Loucy (cell line): ENCODE measurements around the gene CRHR2.

Experiments
- H2AFZ ChIP-seq: fragments of 200-600 bp; sonication (generic); 2 replicates; pipeline ENCODE4 v1.6.0; 2016; ENCODE audit warnings: antibody characterized with exemption, mild to moderate bottlenecking, low read length, moderate library complexity
- H3F3A ChIP-seq: fragments of 200-600 bp; 2 replicates; pipeline ENCODE4 v1.6.0; 2016; ENCODE audit warnings: antibody characterized with exemption, low read depth, mild to moderate bottlenecking
- H3K27me3 ChIP-seq: fragments of 200-600 bp; sonication (generic); 2 replicates; pipeline ENCODE4 v1.6.1; 2014; ENCODE audit warnings: low read length, mild to moderate bottlenecking; ENCODE audit not compliant: insufficient read depth, poor library complexity, severe bottlenecking
- H3K36me3 ChIP-seq: fragments of 200-600 bp; sonication (generic); 2 replicates; pipeline ENCODE4 v1.6.1; 2016; ENCODE audit warnings: low read length; ENCODE audit not compliant: insufficient read depth
- H3K4me1 ChIP-seq: fragments of 200-600 bp; sonication (generic); 2 replicates; pipeline ENCODE4 v1.5.1; 2014; ENCODE audit warnings: low read length, mild to moderate bottlenecking; ENCODE audit not compliant: insufficient read depth, poor library complexity, severe bottlenecking
- H3K4me2 ChIP-seq: fragments of 200-600 bp; sonication (generic); 2 replicates; pipeline ENCODE4 v1.6.0; 2014; ENCODE audit warnings: antibody characterized with exemption, low read length, low read depth, mild to moderate bottlenecking; ENCODE audit not compliant: poor library complexity, severe bottlenecking
- H3K4me3 ChIP-seq: fragments of 200-600 bp; sonication (generic); 2 replicates; pipeline ENCODE4 v1.5.1; 2014; ENCODE audit warnings: low read length, mild to moderate bottlenecking, mixed read lengths; ENCODE audit not compliant: poor library complexity, severe bottlenecking
- H3K79me2 ChIP-seq: fragments of 200-600 bp; sonication (generic); 2 replicates; pipeline ENCODE4 v1.6.1; 2014; ENCODE audit warnings: low read length; ENCODE audit not compliant: insufficient read depth
- H3K9ac ChIP-seq: fragments of 200-600 bp; sonication (generic); 2 replicates; pipeline ENCODE4 v1.6.0; 2014; ENCODE audit warnings: mild to moderate bottlenecking, low read depth, low read length, moderate library complexity; ENCODE audit not compliant: poor library complexity, severe bottlenecking
- H3K9me2 ChIP-seq: fragments of 200-600 bp; sonication (generic); replicated peaks from 2 replicates; pipeline ENCODE4 v1.6.1; 2016; ENCODE audit warnings: low read depth, low read length, mixed read lengths
- H3K9me3 ChIP-seq: fragments of 200-600 bp; sonication (generic); 2 replicates; pipeline ENCODE4 v1.6.1; 2014; ENCODE audit warnings: mild to moderate bottlenecking, antibody characterized with exemption, low read length, low read depth; ENCODE audit not compliant: insufficient read depth
- H4K20me1 ChIP-seq: fragments of 200-600 bp; sonication (generic); 2 replicates; pipeline ENCODE4 v1.6.0; 2014; ENCODE audit warnings: antibody characterized with exemption, low read length, mild to moderate bottlenecking; ENCODE audit not compliant: insufficient read depth, poor library complexity, severe bottlenecking
- CTCF ChIP-seq: fragments of 200-600 bp; sonication (generic); conservative IDR thresholded peaks from 2 replicates; pipeline ENCODE4 v1.5.1; 2014; ENCODE audit warnings: mild to moderate bottlenecking, antibody characterized with exemption, low read length
- EZH2phosphoT487 ChIP-seq: fragments of 200-600 bp; IDR thresholded peaks from 2 replicates; pipeline ENCODE4 v1.6.1; 2018; ENCODE audit warnings: antibody characterized with exemption, mild to moderate bottlenecking, moderate library complexity, borderline replicate concordance

Gene CRHR2

GRCh38 chr7:30717181-30717580, 34.9 kb upstream of the CRHR2 start:
- Histone ChIP-seq H3K79me2 (no peaks in the 10 kb centered on the region), H4K20me1 (no peaks in the 10 kb centered on the region), H3K36me3 (no peaks in the 10 kb centered on the region), H3K27me3 (no peaks in the 10 kb centered on the region), H3K9me2 (no peaks in the 10 kb centered on the region), H3F3A (no peaks in the 10 kb centered on the region), H3K4me2 (no peak overlapping the region), H3K9me3 (peaks cover 3% of the 10 kb centered on the region; the same call in 1 of the 2 replicates), H3K4me3 (no peak overlapping the region), H3K9ac (no peak overlapping the region), H2AFZ (no peak overlapping the region), H3K4me1 (no peaks in the 10 kb centered on the region)
- peak; percentile 33; the same call in 1 of the 2 replicates for TF ChIP-seq CTCF
- TF ChIP-seq EZH2phosphoT487 = no peak

DNA sequence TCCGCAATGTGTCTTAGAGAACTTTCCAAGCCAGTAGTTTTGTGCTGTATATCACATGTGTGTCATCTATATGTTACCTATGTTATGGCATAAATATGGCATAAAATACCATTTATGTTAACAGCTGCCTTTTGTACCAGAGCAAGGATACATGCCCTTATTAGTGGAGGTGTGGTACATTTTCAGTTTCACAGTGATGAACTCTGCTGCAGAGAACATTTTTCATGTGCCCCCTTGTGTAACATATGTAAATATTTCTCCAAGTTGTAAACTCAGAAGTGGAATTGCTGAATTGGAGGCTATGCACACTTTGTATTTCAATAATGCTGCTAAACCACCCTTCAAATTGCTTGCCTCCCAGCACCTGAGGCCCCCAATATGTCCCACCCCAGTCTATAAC, 31.9 kb upstream of the CRHR2 start:
- Histone ChIP-seq H3K27me3 (no peaks in the 10 kb centered on the region), H3K4me2 (no peak overlapping the region), H3K9ac (no peak overlapping the region), H3K4me1 (no peaks in the 10 kb centered on the region), H3K9me2 (no peaks in the 10 kb centered on the region), H4K20me1 (no peaks in the 10 kb centered on the region), H3K9me3 (no peaks in the 10 kb centered on the region; the same call in 1 of the 2 replicates), H3K36me3 (no peaks in the 10 kb centered on the region), H2AFZ (no peak overlapping the region), H3K4me3 (no peak overlapping the region), H3K79me2 (no peaks in the 10 kb centered on the region), H3F3A (no peaks in the 10 kb centered on the region)
- TF ChIP-seq CTCF (no peak), EZH2phosphoT487 (no peak)

DNA sequence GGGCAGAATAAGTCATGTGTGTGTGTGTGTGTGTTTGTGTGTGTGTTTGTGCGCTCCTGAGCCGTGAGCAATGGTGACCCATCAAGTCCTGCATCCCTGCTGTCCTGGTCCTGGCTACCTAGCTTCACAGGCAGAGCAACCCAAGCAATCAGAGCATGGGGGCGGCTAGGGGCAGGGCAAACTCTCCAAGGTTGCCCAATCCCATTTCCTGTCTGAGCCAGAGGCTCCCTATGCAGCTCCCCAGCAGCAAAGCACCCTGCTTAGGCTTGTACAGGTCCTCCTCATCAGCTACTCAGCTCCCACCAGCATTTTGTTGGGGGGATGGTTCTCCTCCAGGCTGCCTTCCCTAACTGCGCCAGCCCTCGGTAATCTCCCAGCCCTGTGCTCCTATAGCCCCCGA, 31.1 kb upstream of the CRHR2 start:
- H3K4me1 ChIP-seq = no peaks in the 10 kb centered on the region
- H3K9ac ChIP-seq = no peak overlapping the region
- no peak overlapping the region for H2AFZ ChIP-seq
- no peaks in the 10 kb centered on the region for H3K9me2 ChIP-seq
- H3F3A ChIP-seq = no peaks in the 10 kb centered on the region
- no peaks in the 10 kb centered on the region for H3K27me3 ChIP-seq
- H3K4me2 ChIP-seq = no peak overlapping the region
- no peaks in the 10 kb centered on the region; the same call in 1 of the 2 replicates for H3K9me3 ChIP-seq
- H3K36me3 ChIP-seq = no peaks in the 10 kb centered on the region
- TF ChIP-seq CTCF (no peak), EZH2phosphoT487 (no peak)
- H3K79me2 ChIP-seq = no peaks in the 10 kb centered on the region
- no peak overlapping the region for H3K4me3 ChIP-seq
- H4K20me1 ChIP-seq = no peaks in the 10 kb centered on the region
